CD4-positive, alpha-beta T cell treated with Interleukin-15 for 4 hours (primary cell): ENCODE measurements around the gene SLC29A2.

Experiments
- DNase-seq: peaks from one replicate; pipeline ENCODE4 v3.0.0-alpha.2; 2020; ENCODE audit warnings: low spot score

SLC29A2 gene, protein sequence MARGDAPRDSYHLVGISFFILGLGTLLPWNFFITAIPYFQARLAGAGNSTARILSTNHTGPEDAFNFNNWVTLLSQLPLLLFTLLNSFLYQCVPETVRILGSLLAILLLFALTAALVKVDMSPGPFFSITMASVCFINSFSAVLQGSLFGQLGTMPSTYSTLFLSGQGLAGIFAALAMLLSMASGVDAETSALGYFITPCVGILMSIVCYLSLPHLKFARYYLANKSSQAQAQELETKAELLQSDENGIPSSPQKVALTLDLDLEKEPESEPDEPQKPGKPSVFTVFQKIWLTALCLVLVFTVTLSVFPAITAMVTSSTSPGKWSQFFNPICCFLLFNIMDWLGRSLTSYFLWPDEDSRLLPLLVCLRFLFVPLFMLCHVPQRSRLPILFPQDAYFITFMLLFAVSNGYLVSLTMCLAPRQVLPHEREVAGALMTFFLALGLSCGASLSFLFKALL

DNA sequence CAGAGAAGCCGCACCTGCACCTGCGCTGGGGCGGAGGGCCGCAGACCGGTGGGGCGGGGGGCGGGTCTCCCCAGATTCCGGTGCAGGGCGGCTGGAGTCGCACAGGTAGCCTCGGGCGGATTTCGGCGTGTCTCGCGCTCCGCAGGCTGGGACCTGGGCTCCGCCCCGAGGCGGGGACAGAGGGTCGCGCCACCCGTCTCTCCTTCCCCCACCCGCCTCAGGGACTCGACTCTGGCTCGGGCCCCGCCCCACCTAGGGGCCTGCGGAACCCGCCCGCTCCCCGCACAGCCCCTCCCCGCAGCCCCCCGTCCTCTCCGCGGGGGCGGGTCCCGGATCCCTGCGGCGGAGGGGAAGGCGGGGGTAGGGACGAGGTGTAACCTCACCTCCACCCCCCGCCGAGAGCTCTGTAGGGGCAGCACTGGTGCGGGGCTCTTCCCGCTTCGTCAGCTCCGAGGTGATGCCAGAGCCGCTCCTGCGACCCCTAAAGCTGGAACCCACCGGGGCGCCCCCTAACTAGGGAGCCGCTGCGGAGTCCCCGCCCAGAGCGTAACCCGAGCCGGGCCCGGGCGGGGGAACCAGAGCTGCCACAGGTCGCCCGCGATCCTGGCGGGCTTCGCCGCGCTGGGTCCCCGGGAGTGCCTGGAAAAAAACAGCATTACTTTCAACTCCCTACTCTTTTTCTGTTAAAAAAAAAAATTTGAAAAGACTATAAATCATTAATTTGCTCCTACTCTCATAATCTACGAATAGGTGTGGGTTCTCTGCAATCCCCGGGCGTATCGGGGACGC, at the start of gene SLC29A2:
Gene SLC29A2, minus strand, starts transcription at position 134 of the 789 bp plus-strand sequence. CDS start 169 bp downstream, outside the sequence.
- peak; percentile 75 for DNase-seq

DNA sequence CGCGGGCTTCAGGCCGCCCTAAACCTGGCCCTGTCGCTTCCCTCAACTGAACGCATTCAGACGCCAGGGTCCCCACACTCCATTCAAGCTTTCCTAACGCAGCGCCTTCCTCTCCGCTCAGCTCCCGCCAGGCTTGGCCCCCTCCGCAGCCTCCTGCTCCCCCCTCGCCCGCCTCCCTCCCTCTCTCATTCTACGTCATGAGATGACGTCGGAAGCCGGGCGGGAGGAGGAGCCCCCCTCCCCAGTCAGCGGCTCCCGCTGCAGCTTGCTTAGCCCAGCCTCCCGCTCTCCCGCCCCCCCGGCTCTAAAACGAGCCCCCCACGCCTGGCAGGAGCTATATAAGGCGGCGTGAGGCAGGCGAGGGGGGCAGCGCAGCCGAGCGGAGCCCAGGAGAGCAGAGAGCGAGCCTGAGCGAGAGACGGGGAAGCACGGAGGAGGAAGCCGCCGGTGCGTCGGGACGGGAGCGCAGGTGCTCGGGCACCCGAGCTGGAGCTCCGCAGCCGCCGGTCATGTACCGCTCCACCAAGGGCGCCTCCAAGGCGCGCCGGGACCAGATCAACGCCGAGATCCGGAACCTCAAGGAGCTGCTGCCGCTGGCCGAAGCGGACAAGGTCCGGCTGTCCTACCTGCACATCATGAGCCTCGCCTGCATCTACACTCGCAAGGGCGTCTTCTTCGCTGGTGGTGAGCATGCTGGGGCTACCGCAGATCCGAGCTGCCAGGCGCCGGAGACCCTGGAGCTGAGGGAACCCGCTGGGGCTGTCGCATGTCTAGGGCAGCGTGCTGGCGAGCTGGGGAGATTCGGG, 49.3 kb upstream of the SLC29A2 start, which contains the start of gene NPAS4:
Gene NPAS4, plus strand, starts transcription at position 365 of the 806 bp plus-strand sequence. Its CDS starts 145 bp downstream, at position 510.
- DNase-seq = no peak

DNA sequence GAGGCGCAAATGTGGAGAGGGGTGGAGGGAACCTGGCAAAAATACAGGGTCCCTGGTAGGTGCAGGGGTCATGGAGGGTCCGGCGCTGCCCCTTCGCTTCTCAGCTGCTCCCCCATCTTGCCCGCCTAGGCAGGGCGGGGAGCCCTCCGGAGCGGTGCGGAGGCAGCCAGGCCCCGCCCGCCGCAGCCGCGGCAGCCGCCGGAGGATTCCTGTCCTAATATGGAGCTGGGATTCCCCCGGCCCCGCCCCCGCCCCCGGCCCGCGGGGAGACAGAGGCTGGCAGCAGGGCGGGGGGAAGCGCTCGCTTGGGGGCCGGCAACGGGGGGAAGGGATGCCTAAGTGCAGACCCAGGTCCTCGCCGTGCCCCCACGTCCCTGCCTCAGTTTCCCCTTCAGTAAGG, 48.3 kb upstream of the SLC29A2 start:
- DNase-seq = no peak

DNA sequence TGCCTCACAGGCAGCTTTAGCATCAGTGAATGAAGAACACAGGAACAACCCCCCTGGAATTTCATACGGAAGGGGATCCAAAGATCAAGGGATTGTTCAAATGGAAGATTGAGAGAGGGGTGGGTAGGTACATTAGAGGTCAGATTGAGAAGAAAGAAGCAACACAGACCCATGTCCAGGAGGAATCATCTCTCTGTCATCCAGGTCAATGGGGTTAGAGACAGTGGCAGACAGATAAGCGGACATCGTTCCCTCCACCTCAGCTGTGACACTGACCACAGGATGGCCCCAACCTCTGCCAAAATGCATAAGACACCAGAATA, 47.4 kb upstream of the SLC29A2 start:
- DNase-seq = no peak

DNA sequence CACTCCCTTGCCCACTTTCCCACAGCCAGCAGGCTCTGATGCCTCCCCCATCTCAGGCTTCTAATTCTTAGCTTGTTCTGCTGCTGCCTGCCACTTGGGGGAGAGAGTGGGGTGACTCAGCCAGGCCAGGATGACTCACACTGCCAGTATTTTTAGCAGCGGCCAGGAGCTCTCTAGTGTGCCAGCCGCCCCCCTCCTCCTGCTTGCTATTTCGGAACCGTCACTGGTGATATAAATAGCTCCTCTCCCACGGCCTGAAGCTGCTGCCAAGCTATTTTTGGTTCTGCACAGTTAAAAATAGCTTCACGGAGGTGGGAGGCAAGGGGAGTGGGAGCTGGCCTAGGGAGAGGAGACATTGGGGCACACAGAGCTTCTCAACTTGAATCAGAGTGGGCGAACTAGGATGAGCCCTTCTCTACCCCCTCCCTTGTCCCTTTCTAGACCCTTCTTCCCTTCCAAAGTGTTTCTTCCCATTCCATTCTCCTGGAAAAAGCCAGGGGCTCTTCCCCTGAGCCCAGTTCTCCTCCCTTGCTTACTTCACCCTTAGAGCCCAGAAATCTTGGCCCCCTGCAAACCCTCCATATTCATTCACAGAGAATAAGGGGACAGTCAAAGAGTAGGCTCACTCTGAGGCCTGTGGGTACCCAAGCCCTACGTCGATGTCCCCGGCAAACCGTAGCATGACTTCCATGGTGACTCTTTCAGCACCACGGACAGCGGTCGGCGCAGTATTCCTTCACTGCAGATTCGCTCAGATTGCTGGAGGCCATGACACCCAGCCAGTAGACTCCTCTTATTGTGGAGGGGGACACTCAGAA, 46.8 kb upstream of the SLC29A2 start:
- DNase-seq = peak; percentile 34

DNA sequence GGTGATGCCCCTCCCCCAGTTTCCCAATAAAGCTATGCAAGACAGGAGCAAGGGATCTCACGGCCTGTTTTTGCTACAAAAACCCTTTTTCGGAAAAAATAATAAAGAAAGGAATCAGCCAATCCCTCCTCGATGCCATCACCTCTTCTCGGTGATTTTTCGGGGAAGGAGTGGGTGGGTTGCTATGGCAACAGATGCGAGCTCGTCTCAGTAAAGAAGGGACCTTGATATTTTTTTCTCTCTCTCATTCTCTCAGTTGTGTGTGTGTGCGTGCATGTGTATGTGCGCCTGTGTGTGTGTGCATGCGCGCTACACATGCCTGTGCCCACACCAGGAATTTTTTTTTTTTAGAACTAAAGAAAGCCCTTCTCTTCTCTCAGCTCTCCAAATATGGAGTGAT, 45.4 kb upstream of the SLC29A2 start:
- DNase-seq = no peak

DNA sequence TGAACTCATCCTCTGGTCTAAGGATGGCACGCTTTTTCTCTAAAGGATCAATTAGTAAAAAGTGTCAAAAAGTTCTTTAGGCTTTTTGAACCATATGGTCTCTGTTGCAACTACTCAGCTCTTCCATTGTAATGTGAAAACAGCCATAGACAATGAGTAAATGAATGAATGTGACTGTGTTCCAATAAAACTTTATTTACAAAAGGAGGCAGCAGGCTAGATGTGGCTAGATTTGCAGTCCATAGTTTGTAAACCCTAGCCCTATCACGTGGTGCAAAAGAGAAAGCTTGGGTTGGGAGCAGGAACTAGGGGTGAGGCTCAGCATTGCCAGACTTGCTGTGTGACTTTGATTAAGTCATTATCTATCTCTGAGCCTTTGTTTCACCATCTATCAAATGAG, 43.9 kb upstream of the SLC29A2 start:
- DNase-seq = no peak

DNA sequence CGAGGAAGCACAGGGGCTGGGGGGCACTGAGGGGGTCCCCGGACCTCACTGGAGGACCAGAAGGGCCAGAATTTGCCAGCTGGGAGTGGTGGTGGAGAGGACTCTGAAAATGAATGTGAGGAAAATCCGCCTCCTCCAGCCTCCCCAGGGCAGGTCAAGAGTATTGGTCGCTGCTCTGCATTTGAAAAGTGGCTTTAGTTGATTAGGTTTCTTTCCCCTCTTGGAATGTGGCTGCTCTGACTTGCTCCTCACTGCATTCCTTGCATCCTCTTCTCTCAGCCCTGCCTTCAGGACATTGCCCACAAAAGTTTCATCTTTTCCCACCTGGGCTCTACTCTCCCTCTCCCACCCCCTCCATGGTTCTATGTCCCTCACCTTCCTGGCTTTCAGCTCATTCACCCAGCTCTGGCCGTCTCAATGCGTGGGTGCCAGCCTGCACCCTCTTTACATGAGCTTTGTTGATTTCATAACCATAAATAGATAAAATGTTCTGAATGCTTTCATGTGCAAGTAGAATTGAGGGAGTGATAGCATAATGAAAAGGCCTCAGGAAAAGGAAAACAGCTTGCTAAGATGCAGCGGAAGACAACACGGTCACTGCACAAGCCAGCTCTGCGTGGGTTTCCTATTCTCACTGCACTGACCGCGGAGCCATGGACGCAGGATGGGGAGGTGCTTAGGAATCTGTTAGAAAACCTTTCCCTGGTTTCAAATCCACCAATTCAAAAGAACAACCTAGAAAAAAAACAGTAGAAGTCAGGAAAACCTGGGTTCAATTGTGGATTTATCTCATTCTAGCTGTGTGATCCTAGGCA, 42.8 kb upstream of the SLC29A2 start:
- no peak for DNase-seq

DNA sequence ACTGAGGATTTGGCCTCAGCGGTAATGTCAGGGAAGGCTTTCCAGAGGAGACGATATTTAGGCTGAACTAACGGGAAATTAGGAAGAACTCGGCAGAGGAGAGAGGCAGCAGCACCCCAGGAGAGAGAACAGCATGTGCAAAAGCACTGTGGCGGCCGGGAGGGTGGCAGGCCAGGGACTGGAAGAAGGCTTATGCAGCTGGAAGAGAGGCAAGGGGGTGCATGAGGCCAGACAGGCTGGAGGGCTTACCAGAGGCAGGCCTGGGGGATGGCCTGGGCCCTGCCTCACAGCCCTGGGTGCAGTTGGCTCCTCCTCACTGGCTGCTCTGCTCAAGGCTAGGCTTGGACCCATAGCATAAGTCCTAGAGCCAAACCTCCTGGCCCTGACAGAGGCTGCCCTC, 41.6 kb upstream of the SLC29A2 start:
- no peak for DNase-seq

DNA sequence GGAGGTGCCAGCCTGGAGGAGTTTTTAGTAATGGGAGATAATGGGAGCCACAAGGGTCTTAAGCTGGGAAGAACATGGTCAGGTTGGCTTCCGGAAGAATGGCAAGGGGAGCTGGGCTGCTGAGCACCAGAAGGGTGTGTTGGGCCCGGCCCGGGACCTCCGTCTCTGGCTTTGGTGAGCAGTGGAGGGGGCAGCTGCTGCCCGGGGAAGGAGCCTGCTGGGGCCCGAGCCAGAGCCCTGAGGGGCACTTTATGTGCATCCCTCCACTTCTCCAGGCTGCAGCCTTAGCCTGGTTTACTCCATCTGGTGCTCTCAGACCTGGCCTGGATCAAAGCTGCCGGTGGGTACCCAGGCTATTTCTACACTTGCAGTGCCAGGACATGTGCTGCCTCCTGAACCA, 40.5 kb upstream of the SLC29A2 start:
- DNase-seq = no peak

DNA sequence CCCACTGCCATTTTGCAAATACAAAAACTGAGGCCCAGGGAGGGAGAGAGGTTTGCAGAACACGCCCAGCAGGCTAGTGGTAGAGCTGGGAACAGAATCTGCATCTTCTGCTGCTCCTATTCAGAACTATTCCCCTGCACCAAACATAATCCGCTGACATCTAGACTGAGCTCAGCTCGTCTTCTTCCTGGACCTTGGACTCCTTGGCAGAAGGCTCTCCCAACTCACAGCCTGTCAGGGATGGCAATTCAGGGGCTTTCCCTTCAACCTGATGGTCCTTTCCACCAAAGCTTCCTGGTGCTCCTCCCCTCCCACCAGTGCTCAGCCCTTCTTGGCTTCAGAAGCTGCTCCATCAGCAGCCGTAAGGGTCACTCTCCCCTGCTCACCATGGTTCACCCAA, 39.8 kb upstream of the SLC29A2 start:
- DNase-seq = no peak

DNA sequence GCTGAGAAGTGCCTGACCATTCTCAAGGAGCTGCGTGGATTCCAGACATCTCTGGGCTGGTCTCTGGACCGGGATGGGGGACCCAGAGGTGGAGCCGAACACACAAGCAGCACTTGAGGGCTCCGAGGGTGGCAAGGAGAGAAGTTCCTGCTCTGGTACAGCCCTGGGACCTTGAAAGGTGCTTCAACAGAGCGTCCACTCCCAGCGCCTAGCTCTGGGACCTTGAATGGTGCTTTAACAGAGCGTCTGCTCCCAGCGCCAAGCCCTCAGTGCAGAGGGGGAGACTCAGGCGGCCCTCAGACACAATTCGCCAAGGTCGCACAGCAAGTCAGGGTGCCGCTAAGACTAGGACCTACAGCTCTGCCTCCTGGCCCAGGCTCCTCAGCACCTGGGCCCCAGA, 38.6 kb upstream of the SLC29A2 start:
- DNase-seq = no peak

DNA sequence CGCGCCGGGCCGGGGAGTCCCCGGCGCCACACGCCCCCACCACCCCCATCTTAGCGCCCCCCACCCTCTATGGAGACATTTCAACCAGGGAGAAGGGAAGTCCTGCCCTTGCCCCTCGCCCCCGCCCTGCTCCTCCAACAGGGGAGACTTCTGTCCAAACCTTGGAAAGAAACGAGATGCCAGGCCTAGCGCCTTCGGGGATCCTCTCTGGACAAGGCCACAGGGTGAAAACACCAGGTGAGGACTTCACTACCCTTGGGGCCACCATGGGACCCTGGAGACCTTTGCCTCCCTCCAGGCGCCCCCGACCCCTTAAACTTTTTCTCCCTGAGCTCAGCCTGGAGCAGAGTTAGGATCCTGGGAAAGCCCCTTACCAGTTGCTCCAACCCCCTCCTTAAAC, 37.7 kb upstream of the SLC29A2 start:
- no peak for DNase-seq

DNA sequence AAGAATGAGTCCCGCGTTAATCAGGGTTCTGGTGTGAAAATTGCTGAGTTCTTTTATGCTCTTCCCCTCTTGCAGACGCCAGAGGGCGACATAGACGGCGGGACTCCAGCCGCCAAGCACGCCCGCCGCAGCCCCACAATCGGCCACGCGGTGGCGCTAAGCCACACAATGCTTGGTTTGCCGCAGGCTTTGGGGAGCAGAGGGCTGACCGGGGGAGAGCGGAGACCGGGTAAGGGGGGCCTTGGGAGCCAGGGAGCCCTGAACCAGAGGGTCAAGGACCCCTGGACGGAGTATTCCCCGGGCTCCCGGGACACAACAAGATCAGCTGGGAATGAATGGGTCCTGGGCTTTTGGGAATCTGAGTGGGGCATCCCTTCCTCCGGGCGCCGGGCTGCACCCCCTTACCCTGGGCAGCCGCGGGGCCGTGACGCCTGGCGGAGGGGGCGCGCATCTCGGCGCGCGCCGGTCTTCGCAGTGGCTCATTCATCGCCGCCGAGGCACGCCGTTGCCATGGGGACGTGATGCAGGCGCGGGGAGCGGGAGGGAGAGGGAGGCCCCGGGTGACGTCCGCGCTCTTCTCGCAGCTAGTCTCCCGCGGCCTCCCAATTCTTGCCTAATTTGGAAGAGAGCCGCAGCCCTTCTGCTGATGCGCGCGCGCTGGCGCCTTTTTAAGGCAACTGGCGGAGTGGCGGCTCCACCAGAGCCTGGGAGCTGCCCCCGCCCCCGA, 37.1 kb upstream of the SLC29A2 start:
- peak; percentile 87 for DNase-seq

DNA sequence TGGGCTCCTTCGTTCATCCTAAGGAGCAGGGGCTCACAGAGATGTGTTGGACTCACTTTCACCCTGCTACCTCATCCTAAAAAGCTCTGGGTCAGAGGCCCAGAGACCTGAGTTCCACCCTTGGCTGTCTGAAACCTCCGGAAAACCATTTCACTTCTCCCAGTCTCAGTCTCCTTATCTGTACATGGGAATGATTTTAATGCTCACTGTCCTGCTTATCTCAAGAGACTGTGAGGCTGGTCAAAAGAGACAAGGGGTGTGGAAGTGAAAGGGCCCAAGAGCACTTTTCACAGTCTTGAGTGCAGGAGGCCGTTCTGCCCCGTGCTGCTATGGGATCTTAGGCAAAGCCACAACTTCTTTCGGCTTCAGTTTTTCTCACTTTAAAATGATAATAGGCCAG, 36.1 kb upstream of the SLC29A2 start:
- DNase-seq = no peak

DNA sequence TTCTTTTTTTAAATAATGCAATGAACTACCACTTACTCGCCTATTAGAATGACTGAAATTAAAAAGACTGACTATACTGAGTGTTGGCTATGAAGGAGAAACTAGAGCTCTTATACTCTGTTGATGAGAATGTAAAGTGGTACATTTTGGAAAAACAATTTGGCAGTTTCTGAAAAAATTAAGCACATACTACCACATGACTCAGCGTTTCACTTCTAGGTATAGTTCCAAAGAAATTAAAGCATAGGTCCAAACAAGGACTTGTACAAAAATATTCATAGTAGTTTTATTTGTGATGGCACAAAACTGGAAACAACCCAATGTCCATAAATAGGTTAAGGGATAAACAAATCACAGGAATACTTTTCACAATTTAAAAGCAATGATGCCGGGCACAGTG, 22.4 kb upstream of the SLC29A2 start:
- no peak for DNase-seq

DNA sequence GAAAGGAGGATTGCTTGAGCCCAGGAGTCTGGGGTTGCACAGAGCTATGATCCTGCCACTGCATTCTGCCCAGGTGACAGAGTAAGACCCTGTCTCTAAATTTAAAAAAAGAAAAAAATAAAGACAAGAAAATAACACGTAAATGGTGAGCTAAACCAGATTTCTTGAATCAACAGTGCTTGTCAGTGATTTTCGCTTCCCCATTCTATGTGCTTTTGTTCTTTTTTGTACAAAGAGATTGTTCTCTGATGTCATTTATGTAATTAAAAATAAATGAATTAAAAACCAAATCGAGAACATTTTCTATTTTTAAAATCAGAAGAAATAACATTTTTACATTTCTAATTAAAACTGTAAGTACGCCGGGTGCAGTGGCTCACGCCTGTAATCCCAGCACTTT, 19.8 kb upstream of the SLC29A2 start:
- DNase-seq = no peak

DNA sequence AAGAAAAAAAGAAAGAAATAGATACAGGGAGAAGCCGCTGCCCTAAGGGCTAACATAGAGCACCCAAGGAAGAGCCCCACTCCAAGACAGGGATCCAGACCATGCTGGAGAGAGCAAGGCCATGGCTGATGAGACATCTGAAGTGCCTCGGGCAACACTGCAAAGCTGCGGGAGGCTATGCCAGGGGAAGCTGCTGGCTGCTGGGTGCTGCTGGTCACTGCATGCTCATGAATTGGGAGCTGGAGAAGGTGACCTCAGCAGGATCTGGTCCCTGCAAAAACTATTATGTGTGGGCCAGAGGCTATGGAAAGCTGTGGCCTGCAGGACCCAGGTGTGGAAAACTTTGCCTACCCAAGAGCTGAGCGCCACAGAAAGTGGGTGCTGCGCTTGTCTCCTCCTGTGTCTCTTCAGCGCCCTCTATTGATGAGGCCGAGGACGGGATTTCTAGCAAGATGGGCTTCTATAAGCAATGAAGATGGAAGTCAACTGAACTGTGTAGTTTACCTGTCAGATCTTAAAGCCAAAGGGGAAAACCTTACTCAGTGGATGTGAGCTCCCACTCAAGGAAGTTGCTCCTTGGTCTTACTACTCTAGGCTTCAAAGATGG, 17.3 kb upstream of the SLC29A2 start:
- peak; percentile 79 for DNase-seq
